SK-N-SH (cell line): Measurements from ENCODE around the gene ADCYAP1R1. TPM values are rescaled to one million over a fixed set of nuclear protein-coding genes. Genes with fewer than 3 reads are reported as not detected.

Experiments used
- CTCF ChIA-PET: fragments of 300-600, 350-600 bp; formaldehyde crosslinking; extraction: SDS; loops from one replicate; lab custom pipeline; 2021; lab: Yijun Ruan, JAX
- POLR2A ChIA-PET: fragments of 350-600 bp; sonication (Branson Sonifier 250); formaldehyde crosslinking; extraction: SDS; loops from one replicate; lab custom pipeline; 2020; ENCODE audit warnings: antibody characterized with exemption, inconsistent platforms; lab: Yijun Ruan, JAX
- DNase-seq: peaks from one replicate; pipeline ENCODE4 v3.0.0; 2012
- H2AFZ ChIP-seq: fragments of 200-600 bp; sonication (generic); 2 replicates; pipeline ENCODE4 v1.8.1; 2016; ENCODE audit warnings: antibody characterized with exemption, mild to moderate bottlenecking, low read depth
- H3F3A ChIP-seq: fragments of 200-600 bp; sonication (generic); replicated peaks from 2 replicates; pipeline ENCODE3; 2016; ENCODE audit warnings: antibody characterized with exemption, mild to moderate bottlenecking; ENCODE audit not compliant: insufficient read depth
- H3K27ac ChIP-seq, 2 experiments: fragments of 200-500 bp in 1 of 2; fragments of 200-600 bp in 1 of 2; sonication (Bioruptor generic) in 1 of 2; sonication (generic), shearing (Covaris generic) in 1 of 2; 2 replicates each; pipeline versions ENCODE4 v1.5.1 to v1.6.1; 2014 to 2016; ENCODE audit warnings: low read depth in 2 of 2, inconsistent platforms in 1 of 2, low read length in 1 of 2, mild to moderate bottlenecking in 1 of 2, mixed read lengths in 1 of 2
- H3K27me3 ChIP-seq: fragments of 200-600 bp; sonication (generic), shearing (Covaris generic); 2 replicates; pipeline ENCODE4 v1.6.1; 2016; ENCODE audit warnings: mixed run types; ENCODE audit not compliant: insufficient read depth
- H3K36me3 ChIP-seq, 2 experiments: fragments of 200-500 bp in 1 of 2; fragments of 200-600 bp in 1 of 2; sonication (Bioruptor generic) in 1 of 2; sonication (generic) in 1 of 2; replicated peaks in 1 of 2; 2 replicates each; pipeline versions ENCODE3 to v1.5.1; 2014 to 2016; ENCODE audit warnings: low read length in 1 of 2, mild to moderate bottlenecking in 1 of 2; ENCODE audit not compliant: insufficient read depth in 2 of 2, control insufficient read depth in 1 of 2
- H3K4me1 ChIP-seq, 2 experiments: fragments of 200-500 bp in 1 of 2; fragments of 200-600 bp in 1 of 2; sonication (Bioruptor generic) in 1 of 2; sonication (generic), shearing (Covaris generic) in 1 of 2; 2 replicates each; pipeline versions ENCODE4 v1.5.1 to v1.6.1; 2014 to 2016; ENCODE audit warnings: low read depth in 1 of 2, low read length in 1 of 2, mixed run types in 1 of 2; ENCODE audit not compliant: insufficient read depth in 2 of 2, control insufficient read depth in 1 of 2
- H3K4me2 ChIP-seq: fragments of 200-600 bp; sonication (generic), shearing (Covaris generic); 2 replicates; pipeline ENCODE4 v1.6.1; 2017; ENCODE audit warnings: mixed run types
- H3K4me3 ChIP-seq, 2 experiments: fragments of 200-500 bp in 1 of 2; fragments of 200-600 bp in 1 of 2; sonication (Bioruptor generic) in 1 of 2; sonication (generic), shearing (Covaris generic) in 1 of 2; 2 replicates each; pipeline versions ENCODE4 v1.5.1 to v1.8.1; 2014 to 2016; ENCODE audit warnings: low read depth in 2 of 2, inconsistent platforms in 1 of 2, low read length in 1 of 2, mild to moderate bottlenecking in 1 of 2, mixed read lengths in 1 of 2, moderate library complexity in 1 of 2
- H3K79me2 ChIP-seq: fragments of 200-600 bp; sonication (generic); 2 replicates; pipeline ENCODE4 v1.8.1; 2017; ENCODE audit warnings: mild to moderate bottlenecking; ENCODE audit not compliant: insufficient read depth
- H3K9ac ChIP-seq: fragments of 200-600 bp; sonication (generic); 2 replicates; pipeline ENCODE4 v1.6.1; 2017; ENCODE audit warnings: mixed run types
- H3K9me2 ChIP-seq: fragments of 200-600 bp; sonication (generic); 2 replicates; pipeline ENCODE4 v1.6.1; 2017; ENCODE audit warnings: mixed run types
- H3K9me3 ChIP-seq: fragments of 200-600 bp; sonication (generic); 2 replicates; pipeline ENCODE4 v1.6.1; 2017; ENCODE audit warnings: mixed run types, mild to moderate bottlenecking, moderate library complexity
- H4K20me1 ChIP-seq: fragments of 200-600 bp; sonication (generic); 2 replicates; pipeline ENCODE4 v1.6.1; 2017; ENCODE audit warnings: mild to moderate bottlenecking, mixed run types; ENCODE audit not compliant: insufficient read depth
- CHD2 ChIP-seq: fragments of 150-350 bp; IDR thresholded peaks from 2 replicates; pipeline ENCODE4 v1.6.1; 2018; ENCODE audit warnings: low read length; ENCODE audit not compliant: partially characterized antibody
- EP300 ChIP-seq, 2 experiments: IDR thresholded peaks; 2 replicates each; pipeline versions ENCODE4 v1.4.0 to v1.6.1; 2012; ENCODE audit warnings: borderline replicate concordance in 1 of 2, low read depth in 1 of 2, low read length in 1 of 2
- FOSL2 ChIP-seq: IDR thresholded peaks from 2 replicates; pipeline ENCODE4 v1.4.0; 2012; ENCODE audit warnings: low read depth, mild to moderate bottlenecking, moderate library complexity, borderline replicate concordance
- GABPA ChIP-seq: IDR thresholded peaks from 2 replicates; pipeline ENCODE4 v1.4.0; 2012; ENCODE audit warnings: low read depth, mild to moderate bottlenecking
- JUND ChIP-seq: IDR thresholded peaks from 2 replicates; pipeline ENCODE4 v1.4.0; 2012
- MEF2A ChIP-seq: IDR thresholded peaks from 2 replicates; pipeline ENCODE4 v1.4.0; 2012; ENCODE audit warnings: low read depth, borderline replicate concordance
- PBX3 ChIP-seq: IDR thresholded peaks from 2 replicates; pipeline ENCODE4; 2012
- POLR2AphosphoS5 ChIP-seq: IDR thresholded peaks from 2 replicates; pipeline ENCODE4 v1.6.1; 2012; ENCODE audit warnings: low read depth, low read length
- RAD21 ChIP-seq: IDR thresholded peaks from 2 replicates; pipeline ENCODE4 v1.6.1; 2012; ENCODE audit warnings: mild to moderate bottlenecking, low read length
- RXRA ChIP-seq: IDR thresholded peaks from 2 replicates; pipeline ENCODE4 v1.4.0; 2012; ENCODE audit warnings: low read depth, mild to moderate bottlenecking, borderline replicate concordance
- TAF1 ChIP-seq: IDR thresholded peaks from 2 replicates; pipeline ENCODE4 v1.6.1; 2012; ENCODE audit warnings: low read depth, mild to moderate bottlenecking, low read length, moderate library complexity, borderline replicate concordance
- TCF12 ChIP-seq: IDR thresholded peaks from 2 replicates; pipeline ENCODE4 v1.4.0; 2012
- TEAD4 ChIP-seq: IDR thresholded peaks from 2 replicates; pipeline ENCODE4 v1.4.0; 2012; ENCODE audit warnings: mild to moderate bottlenecking, borderline replicate concordance; ENCODE audit not compliant: insufficient read depth
- WGBS: methylation state at CpG from one replicate; pipeline ENCODE4 v1.1.6; 2017; ENCODE audit warnings: low lambda C conversion rate; 5-methylcytosine and 5-hydroxymethylcytosine counted together
- polyA plus RNA-seq, 3 experiments: library from polyadenylated mRNA; depleted of rRNA; stranded (reverse); fragments of >200 nt; gene quantifications; 2 replicates each; pipeline ENCODE4 v1.2.3, GENCODE V29; 2012
- TF ChIP-seq, protein P1 (sequence below): IDR thresholded peaks from 2 replicates; pipeline ENCODE4 v1.4.0; 2012; ENCODE audit warnings: low read depth, borderline replicate concordance
- TF ChIP-seq, protein P2 (sequence below): fragments of 200-600 bp; sonication (generic); IDR thresholded peaks from 2 replicates; pipeline ENCODE4 v1.6.1; 2017; ENCODE audit warnings: antibody characterized with exemption, mild to moderate bottlenecking, moderate library complexity

ADCYAP1R1 gene
- polyA plus RNA-seq, 1 of the 3 experiments (the other 2 are of a cell fraction) = 0.08 TPM

DNA sequence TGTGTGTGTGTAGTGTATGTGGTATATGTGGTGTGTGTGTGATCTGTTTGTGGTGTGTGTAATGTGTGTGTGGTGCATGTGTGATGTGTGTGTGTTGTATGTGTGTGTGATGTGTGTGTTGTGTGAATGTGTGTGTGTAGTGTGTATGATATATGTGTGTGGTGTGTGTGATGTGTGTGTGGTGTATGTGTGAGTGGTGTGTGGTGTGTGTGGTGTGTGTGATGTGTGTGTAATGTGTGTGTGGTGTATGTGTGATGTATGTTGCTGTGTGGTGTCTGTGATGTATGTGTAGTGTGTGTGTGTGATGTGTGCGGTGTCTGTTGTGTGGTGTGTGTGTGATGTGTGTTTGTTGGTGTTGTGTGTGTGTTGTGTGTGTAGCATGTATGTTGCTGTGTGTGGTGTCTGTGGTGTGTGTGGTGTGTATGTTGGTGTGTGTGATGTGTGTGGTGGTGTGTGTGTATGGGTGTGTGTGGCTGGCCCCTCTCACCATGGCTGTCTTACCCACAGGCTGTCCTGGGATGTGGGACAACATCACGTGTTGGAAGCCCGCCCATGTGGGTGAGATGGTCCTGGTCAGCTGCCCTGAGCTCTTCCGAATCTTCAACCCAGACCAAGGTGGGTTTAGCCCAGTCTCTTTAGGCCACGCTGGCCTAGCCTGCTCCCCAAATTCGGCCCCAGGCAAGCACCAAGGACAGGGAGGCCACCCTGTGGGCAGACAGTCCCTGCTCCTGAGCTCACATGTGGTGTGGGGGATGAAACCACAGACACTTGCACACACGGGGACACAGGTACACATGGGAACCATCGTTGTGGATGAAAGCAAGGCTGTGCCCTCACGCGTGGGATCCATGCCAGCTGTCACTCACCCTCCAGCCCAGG, 25.6 kb downstream of the ADCYAP1R1 start:
- Histone ChIP-seq H3K4me3 (no peak overlapping the region), H3F3A (no peaks in the 10 kb centered on the region), H3K9ac (no peak overlapping the region), H3K36me3 (no peaks in the 10 kb centered on the region), H3K79me2 (no peaks in the 10 kb centered on the region), H3K27ac (no peak overlapping the region), H3K27me3 (peaks cover 37% of the 10 kb centered on the region; the same call in 1 of the 2 replicates), H4K20me1 (no peaks in the 10 kb centered on the region), H3K9me3 (no peaks in the 10 kb centered on the region), H3K4me2 (no peak overlapping the region), H3K4me1 (no peaks in the 10 kb centered on the region), H3K9me2 (no peaks in the 10 kb centered on the region), H2AFZ (no peak overlapping the region)
- ChIA-PET CTCF (interaction anchor here (0.6 to 7.5 kb wide), 5 partner anchors 9 to 94 kb away, joined by 3 to 49 read pairs (median 5); no protein-coding TSS in a partner anchor), POLR2A (no interaction called here)
- no peak for TF ChIP-seq RXRA
- TF ChIP-seq TAF1 = no peak
- no peak for TF ChIP-seq GABPA
- no peak for TF ChIP-seq JUND
- TF ChIP-seq POLR2AphosphoS5 = no peak
- TF ChIP-seq MEF2A = no peak
- no peak for TF ChIP-seq CHD2
- TF ChIP-seq, protein P1, sequence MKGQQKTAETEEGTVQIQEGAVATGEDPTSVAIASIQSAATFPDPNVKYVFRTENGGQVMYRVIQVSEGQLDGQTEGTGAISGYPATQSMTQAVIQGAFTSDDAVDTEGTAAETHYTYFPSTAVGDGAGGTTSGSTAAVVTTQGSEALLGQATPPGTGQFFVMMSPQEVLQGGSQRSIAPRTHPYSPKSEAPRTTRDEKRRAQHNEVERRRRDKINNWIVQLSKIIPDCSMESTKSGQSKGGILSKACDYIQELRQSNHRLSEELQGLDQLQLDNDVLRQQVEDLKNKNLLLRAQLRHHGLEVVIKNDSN = no peak
- TF ChIP-seq TEAD4 = no peak
- no peak for TF ChIP-seq FOSL2
- TF ChIP-seq TCF12 = no peak
- no peak for TF ChIP-seq RAD21
- no peak for TF ChIP-seq PBX3
- TF ChIP-seq, protein P2, sequence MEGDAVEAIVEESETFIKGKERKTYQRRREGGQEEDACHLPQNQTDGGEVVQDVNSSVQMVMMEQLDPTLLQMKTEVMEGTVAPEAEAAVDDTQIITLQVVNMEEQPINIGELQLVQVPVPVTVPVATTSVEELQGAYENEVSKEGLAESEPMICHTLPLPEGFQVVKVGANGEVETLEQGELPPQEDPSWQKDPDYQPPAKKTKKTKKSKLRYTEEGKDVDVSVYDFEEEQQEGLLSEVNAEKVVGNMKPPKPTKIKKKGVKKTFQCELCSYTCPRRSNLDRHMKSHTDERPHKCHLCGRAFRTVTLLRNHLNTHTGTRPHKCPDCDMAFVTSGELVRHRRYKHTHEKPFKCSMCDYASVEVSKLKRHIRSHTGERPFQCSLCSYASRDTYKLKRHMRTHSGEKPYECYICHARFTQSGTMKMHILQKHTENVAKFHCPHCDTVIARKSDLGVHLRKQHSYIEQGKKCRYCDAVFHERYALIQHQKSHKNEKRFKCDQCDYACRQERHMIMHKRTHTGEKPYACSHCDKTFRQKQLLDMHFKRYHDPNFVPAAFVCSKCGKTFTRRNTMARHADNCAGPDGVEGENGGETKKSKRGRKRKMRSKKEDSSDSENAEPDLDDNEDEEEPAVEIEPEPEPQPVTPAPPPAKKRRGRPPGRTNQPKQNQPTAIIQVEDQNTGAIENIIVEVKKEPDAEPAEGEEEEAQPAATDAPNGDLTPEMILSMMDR = no peak
- TF ChIP-seq EP300 (IDR thresholded peaks at IDR 0.05; ENCODE audit: borderline replicate concordance in 1 of 2, low read depth in 1 of 2, low read length in 1 of 2) = no peak
- DNase-seq = no peak
- 60% methylated on average over 5 of the region's 10 CpGs for WGBS
